GM10266 (cell line): ENCODE data around the gene OR10C1.

Experiments
- DNase-seq: peaks from one replicate; pipeline ENCODE4 v3.0.0; 2012; ENCODE audit errors: extremely low spot score
- CTCF ChIP-seq: IDR thresholded peaks from 2 replicates; pipeline ENCODE4 v1.5.1; 2012; ENCODE audit warnings: mild to moderate bottlenecking, low read depth; ENCODE audit not compliant: control insufficient read depth, insufficient read depth; ENCODE audit errors: missing control alignments

OR10C1 gene

GRCh38 chr6:29488874-29489273 lies 49.8 kb downstream of the OR10C1 start:
- DNase-seq = no peak
- TF ChIP-seq CTCF = no peak

- no peak for TF ChIP-seq CTCF
Observed at GRCh38 chr6:29489286-29489685, 50.2 kb downstream of the OR10C1 start.

GRCh38 chr6:29490055-29490454 lies 50.9 kb downstream of the OR10C1 start:
- TF ChIP-seq CTCF = no peak
- DNase-seq = no peak

More at GRCh38 chr6:29489286-29489685, 50.2 kb downstream of the OR10C1 start:
- DNase-seq = no peak

- no peak for DNase-seq
- TF ChIP-seq CTCF = no peak
Observed at GRCh38 chr6:29490552-29490951, 51.4 kb downstream of the OR10C1 start.
